ENCODE measurements around the gene CPEB4.

CPEB4 gene

GRCh38 chr5:173885475-173886010 is 2.6 kb upstream of the CPEB4 start:
- DNase-seq (ENCODE audit: low spot score): no peak

GRCh38 chr5:173886150-173886549 is 2.0 kb upstream of the CPEB4 start:
- DNase-seq (ENCODE audit: low spot score): no peak

- DNase-seq (ENCODE audit: low spot score): peak; percentile 65
These were observed 453 bp downstream of the CPEB4 start for GRCh38 chr5:173888473-173889131.

GRCh38 chr5:173890195-173890991 is 2.2 kb downstream of the CPEB4 start:
- no peak for DNase-seq (ENCODE audit: low spot score)

GRCh38 chr5:173891308-173892116 is 3.4 kb downstream of the CPEB4 start:
- no peak for DNase-seq (ENCODE audit: low spot score)

- DNase-seq (ENCODE audit: low spot score): no peak
These were observed 5.0 kb downstream of the CPEB4 start for GRCh38 chr5:173893192-173893561.

- no peak for DNase-seq (ENCODE audit: low spot score)
These were observed 7.4 kb downstream of the CPEB4 start for GRCh38 chr5:173895401-173896165.

- no peak for DNase-seq (ENCODE audit: low spot score)
These were observed 8.5 kb downstream of the CPEB4 start for GRCh38 chr5:173896631-173897030.

GRCh38 chr5:173901705-173902104 is 13.6 kb downstream of the CPEB4 start:
- DNase-seq (ENCODE audit: low spot score): no peak

GRCh38 chr5:173902334-173902733 is 14.2 kb downstream of the CPEB4 start:
- DNase-seq (ENCODE audit: low spot score): no peak

- no peak for DNase-seq (ENCODE audit: low spot score)
These were observed 14.6 kb downstream of the CPEB4 start for GRCh38 chr5:173902743-173903142.

- no peak for DNase-seq (ENCODE audit: low spot score)
These were observed 15.4 kb downstream of the CPEB4 start for GRCh38 chr5:173903396-173904140.

- DNase-seq (ENCODE audit: low spot score): no peak
These were observed 16.0 kb downstream of the CPEB4 start for GRCh38 chr5:173904151-173904550.

- no peak for DNase-seq (ENCODE audit: low spot score)
These were observed 19.1 kb downstream of the CPEB4 start for GRCh38 chr5:173907284-173907683.

- no peak for DNase-seq (ENCODE audit: low spot score)
These were observed 19.7 kb downstream of the CPEB4 start for GRCh38 chr5:173907686-173908371.

GRCh38 chr5:173909199-173909598 is 21.1 kb downstream of the CPEB4 start:
- no peak for DNase-seq (ENCODE audit: low spot score)

GRCh38 chr5:173910215-173910614 is 22.1 kb downstream of the CPEB4 start:
- no peak for DNase-seq (ENCODE audit: low spot score)

- DNase-seq (ENCODE audit: low spot score): no peak
These were observed 23.5 kb downstream of the CPEB4 start for GRCh38 chr5:173911623-173912022.

- DNase-seq (ENCODE audit: low spot score): no peak
These were observed 25.7 kb downstream of the CPEB4 start for GRCh38 chr5:173913686-173914321.

Measured in RKO (cell line).